OCI-LY3 (cell line): ENCODE results near the gene SYT8.

Experiments
- EZH2phosphoT487 ChIP-seq: fragments of 200-600 bp; shearing (Covaris generic); IDR thresholded peaks from 2 replicates; pipeline ENCODE4 v1.6.1; 2018; ENCODE audit warnings: antibody characterized with exemption, mixed run types, low read depth
- TF ChIP-seq, protein P1 (sequence below): fragments of 200-600, 300-600 bp; sonication (generic); IDR thresholded peaks from 2 replicates; pipeline ENCODE4 v1.5.1; 2014; ENCODE audit warnings: antibody characterized with exemption, low read length, low read depth

DNA sequence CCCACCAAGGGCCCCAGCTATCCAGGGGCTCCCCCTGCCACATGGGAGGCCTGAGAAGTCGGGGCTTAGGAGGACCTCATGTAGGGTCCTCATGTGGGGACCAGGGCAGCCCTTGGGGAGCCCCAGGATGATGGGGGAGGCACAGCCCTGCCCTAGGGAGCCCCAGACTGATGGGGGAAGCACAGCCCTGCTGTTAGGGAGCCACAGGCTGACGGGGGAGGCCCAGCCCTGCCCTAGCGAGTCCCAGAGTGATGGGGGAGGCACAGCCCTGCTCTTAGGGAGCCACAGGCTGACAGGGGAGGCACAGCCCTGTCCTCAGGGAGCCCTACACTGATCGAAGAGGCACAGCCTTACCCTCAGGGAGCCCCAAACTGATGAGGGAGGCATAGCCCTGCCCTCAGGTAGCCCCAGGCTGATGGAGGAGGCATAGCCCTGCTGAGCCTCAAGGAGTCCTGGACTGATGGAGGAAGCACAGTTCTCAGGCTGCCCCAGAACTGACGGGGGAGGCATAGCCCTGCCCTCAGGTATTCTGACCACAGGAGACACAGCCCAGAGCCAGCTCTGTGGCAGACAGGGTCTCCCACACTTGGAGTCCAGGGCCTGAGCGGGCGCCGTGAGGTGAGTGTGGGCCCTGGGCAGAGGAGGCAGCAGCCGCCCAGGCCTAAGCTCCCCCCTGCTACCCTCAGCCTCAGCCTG, 46.1 kb downstream of the SYT8 start:
- TF ChIP-seq, protein P1, sequence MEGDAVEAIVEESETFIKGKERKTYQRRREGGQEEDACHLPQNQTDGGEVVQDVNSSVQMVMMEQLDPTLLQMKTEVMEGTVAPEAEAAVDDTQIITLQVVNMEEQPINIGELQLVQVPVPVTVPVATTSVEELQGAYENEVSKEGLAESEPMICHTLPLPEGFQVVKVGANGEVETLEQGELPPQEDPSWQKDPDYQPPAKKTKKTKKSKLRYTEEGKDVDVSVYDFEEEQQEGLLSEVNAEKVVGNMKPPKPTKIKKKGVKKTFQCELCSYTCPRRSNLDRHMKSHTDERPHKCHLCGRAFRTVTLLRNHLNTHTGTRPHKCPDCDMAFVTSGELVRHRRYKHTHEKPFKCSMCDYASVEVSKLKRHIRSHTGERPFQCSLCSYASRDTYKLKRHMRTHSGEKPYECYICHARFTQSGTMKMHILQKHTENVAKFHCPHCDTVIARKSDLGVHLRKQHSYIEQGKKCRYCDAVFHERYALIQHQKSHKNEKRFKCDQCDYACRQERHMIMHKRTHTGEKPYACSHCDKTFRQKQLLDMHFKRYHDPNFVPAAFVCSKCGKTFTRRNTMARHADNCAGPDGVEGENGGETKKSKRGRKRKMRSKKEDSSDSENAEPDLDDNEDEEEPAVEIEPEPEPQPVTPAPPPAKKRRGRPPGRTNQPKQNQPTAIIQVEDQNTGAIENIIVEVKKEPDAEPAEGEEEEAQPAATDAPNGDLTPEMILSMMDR = no peak
- TF ChIP-seq EZH2phosphoT487 = no peak
